Mesothelial cell of epicardium (in vitro differentiated cells): ENCODE measurements around the gene CYP4F22. TPM values are rescaled to one million over a fixed set of nuclear protein-coding genes. Genes with fewer than 3 reads are reported as not detected.

Source experiments
- DNase-seq, 2 experiments: peaks; one replicate each; pipeline ENCODE4 v3.0.0; 2021; ENCODE audit warnings: low spot score in 2 of 2; ENCODE audit not compliant: unreplicated experiment in 2 of 2
- H3K27ac Mint-ChIP-seq: 2 replicates; pipeline ENCODE4 v1.8.0; 2021; ENCODE audit warnings: mixed read lengths
- H3K27me3 Mint-ChIP-seq: 2 replicates; pipeline ENCODE4 v1.8.0; 2021; ENCODE audit warnings: low read depth, mixed read lengths
- H3K36me3 Mint-ChIP-seq: 2 replicates; pipeline ENCODE4 v1.8.0; 2021; ENCODE audit warnings: mixed read lengths
- H3K4me1 Mint-ChIP-seq: 2 replicates; pipeline ENCODE4 v1.8.0; 2021; ENCODE audit warnings: mixed read lengths
- H3K4me3 Mint-ChIP-seq: 2 replicates; pipeline ENCODE4 v1.8.0; 2021; ENCODE audit warnings: mild to moderate bottlenecking, moderate library complexity, mixed read lengths
- H3K9me3 Mint-ChIP-seq: 2 replicates; pipeline ENCODE4 v1.8.0; 2021; ENCODE audit warnings: mixed read lengths
- CTCF ChIP-seq: fragments of 200-600 bp; sonication (generic); IDR thresholded peaks from one replicate; pipeline ENCODE4 v1.5.0; 2021; ENCODE audit warnings: antibody characterized with exemption; ENCODE audit not compliant: unreplicated experiment
- total RNA-seq: library from RNA; stranded (reverse); gene quantifications from 3 replicates; pipeline ENCODE4 v1.2.1, GENCODE V29; 2021

CYP4F22 gene
- total RNA-seq, 1 donor from 2014 or later, result not detected

- no peaks in the 10 kb centered on the region for H3K4me1 Mint-ChIP-seq
- no peak overlapping the region for H3K4me3 Mint-ChIP-seq
- no peak for TF ChIP-seq CTCF
- no peaks in the 10 kb centered on the region for H3K36me3 Mint-ChIP-seq
- no peak for DNase-seq
- H3K9me3 Mint-ChIP-seq, result peaks cover 14% of the 10 kb centered on the region
- H3K27me3 Mint-ChIP-seq, result peaks cover 5% of the 10 kb centered on the region
- no peak overlapping the region for H3K27ac Mint-ChIP-seq
Observed at GRCh38 chr19:15549581-15549980, 41.3 kb downstream of the CYP4F22 start.

- Mint-ChIP-seq H3K27ac (no peak overlapping the region), H3K4me1 (no peaks in the 10 kb centered on the region), H3K27me3 (peaks cover 10% of the 10 kb centered on the region), H3K4me3 (no peak overlapping the region), H3K36me3 (no peaks in the 10 kb centered on the region), H3K9me3 (peaks cover 14% of the 10 kb centered on the region)
- no peak for DNase-seq
- TF ChIP-seq CTCF, result no peak
Observed at GRCh38 chr19:15550273-15550672, 41.9 kb downstream of the CYP4F22 start.

GRCh38 chr19:15550929-15551292 is 42.6 kb downstream of the CYP4F22 start:
- Mint-ChIP-seq H3K4me3 (no peak overlapping the region), H3K9me3 (peaks cover 14% of the 10 kb centered on the region), H3K27ac (no peak overlapping the region), H3K27me3 (peaks cover 14% of the 10 kb centered on the region), H3K4me1 (no peaks in the 10 kb centered on the region), H3K36me3 (no peaks in the 10 kb centered on the region)
- TF ChIP-seq CTCF, result no peak
- DNase-seq, result no peak

GRCh38 chr19:15551293-15552004 is 43.1 kb downstream of the CYP4F22 start:
- no peaks in the 10 kb centered on the region for H3K36me3 Mint-ChIP-seq
- no peak for TF ChIP-seq CTCF
- no peak overlapping the region for H3K27ac Mint-ChIP-seq
- DNase-seq, result no peak
- no peak overlapping the region for H3K4me3 Mint-ChIP-seq
- peaks cover 18% of the 10 kb centered on the region for H3K27me3 Mint-ChIP-seq
- H3K9me3 Mint-ChIP-seq, result peaks cover 14% of the 10 kb centered on the region
- H3K4me1 Mint-ChIP-seq, result peaks cover 2% of the 10 kb centered on the region

GRCh38 chr19:15555021-15555420 is 46.7 kb downstream of the CYP4F22 start:
- no peak for TF ChIP-seq CTCF
- H3K27ac Mint-ChIP-seq, result no peak overlapping the region
- H3K4me3 Mint-ChIP-seq, result no peak overlapping the region
- no peaks in the 10 kb centered on the region for H3K9me3 Mint-ChIP-seq
- H3K27me3 Mint-ChIP-seq, result peaks cover 19% of the 10 kb centered on the region
- no peak for DNase-seq
- peaks cover 2% of the 10 kb centered on the region for H3K4me1 Mint-ChIP-seq
- no peaks in the 10 kb centered on the region for H3K36me3 Mint-ChIP-seq
